GM18498 (cell line): Measurements from ENCODE around the gene FBN1.

Source experiments
- ATAC-seq: cut with Tn5 transposase; IDR thresholded peaks from one replicate; pipeline ENCODE4 v1.9.1; 2021; ENCODE audit warnings: mild to moderate bottlenecking, moderate library complexity; ENCODE audit not compliant: unreplicated experiment

FBN1 gene

GRCh38 chr15:48409623-48410022 lies 235.9 kb downstream of the FBN1 start:
- ATAC-seq = no peak

- ATAC-seq = no peak
These were observed 237.2 kb downstream of the FBN1 start for GRCh38 chr15:48408327-48408726.

DNA sequence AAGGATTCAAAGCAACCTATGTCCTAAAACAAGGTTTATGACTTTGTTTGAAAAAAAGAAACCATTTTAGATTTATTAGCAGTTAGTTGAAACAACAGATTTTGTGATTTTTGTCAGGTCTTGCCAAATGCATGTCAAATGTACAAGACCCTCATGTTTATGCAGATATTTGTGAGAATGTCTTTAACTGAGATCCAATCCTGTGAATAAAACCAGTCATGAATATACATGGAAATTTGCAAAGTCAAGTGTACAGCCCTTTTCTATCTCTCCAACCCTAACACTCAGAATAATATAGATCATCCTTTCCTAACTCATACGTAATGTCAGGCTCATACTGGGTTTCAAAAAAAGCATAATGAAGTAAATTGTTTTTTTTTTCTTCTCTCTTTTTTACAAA lies 237.9 kb downstream of the FBN1 start:
- no peak for ATAC-seq

DNA sequence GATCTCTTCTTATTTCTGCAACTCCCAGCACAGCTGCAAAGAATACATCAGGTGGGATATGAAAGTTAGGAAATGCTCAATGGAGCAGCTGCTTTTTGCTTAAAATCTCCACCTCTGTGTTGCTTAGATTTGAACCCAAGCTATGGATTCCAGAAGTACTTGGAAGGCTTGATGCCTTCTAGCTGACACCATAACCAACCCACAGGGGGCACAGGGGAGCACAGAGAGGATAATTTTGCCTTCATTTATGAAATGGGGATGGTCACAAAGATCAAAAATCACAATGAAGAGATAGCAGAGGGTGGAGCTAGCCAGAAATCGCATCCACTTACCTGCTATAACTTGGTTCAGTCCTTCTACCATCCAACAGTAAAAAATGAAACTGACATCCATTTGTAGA lies 238.6 kb downstream of the FBN1 start:
- ATAC-seq = no peak

- no peak for ATAC-seq
These were observed 239.1 kb downstream of the FBN1 start for GRCh38 chr15:48406266-48406891.

- no peak for ATAC-seq
These were observed 242.9 kb downstream of the FBN1 start for GRCh38 chr15:48402427-48403177.

DNA sequence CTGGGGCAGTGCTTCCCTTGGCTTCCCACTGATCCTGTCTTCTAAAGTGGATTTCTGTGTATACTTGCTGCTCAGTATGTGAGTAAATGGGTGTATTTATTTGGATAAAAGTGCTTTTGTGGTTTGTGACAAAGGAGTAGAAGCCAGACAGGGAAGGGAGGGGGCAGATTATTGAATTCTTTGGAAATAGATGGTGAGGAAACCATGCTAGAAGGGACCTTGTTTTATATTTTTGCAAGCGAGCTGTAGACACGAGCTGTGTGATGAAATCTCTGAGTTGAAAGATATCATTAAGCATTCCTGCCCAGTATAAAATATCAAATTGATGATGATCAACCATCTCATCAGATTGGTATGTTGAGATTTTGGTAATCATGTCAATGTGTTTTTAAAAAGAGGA lies 245.4 kb downstream of the FBN1 start:
- ATAC-seq = no peak

DNA sequence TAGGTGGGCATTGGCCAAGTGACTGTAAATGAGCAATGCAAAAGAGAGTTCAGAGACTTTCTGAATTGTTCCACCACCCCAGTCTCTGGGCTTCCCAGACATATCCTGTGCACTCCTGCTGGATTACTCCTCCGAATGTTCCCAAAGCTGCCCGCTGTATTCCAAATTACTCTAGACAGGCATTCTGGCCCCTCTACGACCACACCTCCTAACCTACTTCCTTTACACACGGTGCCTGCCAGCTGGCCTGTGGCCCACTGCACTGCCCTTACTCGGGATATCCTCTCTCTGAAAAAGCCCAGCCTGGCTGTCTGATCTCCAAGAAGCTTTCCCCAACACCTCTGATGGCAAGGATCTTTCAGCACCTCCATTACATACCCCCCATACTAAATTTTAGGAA lies 247.7 kb downstream of the FBN1 start:
- ATAC-seq = no peak

GRCh38 chr15:48396020-48396419 lies 249.5 kb downstream of the FBN1 start:
- ATAC-seq = no peak

GRCh38 chr15:48395521-48396011 lies 249.9 kb downstream of the FBN1 start:
- ATAC-seq = no peak

DNA sequence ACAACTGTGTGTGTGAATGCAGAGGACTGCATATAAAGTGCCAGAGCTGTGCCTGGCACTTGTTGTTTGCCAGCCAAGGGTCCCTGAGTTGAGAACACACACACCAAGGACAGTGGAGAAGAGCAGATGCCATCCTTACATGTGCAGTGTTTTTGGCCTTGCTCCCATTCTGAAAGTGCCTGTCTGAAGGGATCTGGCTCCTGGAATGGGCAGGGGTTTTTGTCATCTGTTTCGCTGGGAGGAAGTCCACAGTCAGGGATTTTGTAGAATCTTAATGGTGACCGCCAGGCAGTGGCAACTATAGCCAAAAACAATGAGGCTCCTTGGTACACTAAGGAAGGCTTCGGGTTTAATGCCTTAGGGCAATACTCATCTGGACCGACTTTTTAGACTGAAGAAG lies 250.5 kb downstream of the FBN1 start:
- ATAC-seq = no peak

DNA sequence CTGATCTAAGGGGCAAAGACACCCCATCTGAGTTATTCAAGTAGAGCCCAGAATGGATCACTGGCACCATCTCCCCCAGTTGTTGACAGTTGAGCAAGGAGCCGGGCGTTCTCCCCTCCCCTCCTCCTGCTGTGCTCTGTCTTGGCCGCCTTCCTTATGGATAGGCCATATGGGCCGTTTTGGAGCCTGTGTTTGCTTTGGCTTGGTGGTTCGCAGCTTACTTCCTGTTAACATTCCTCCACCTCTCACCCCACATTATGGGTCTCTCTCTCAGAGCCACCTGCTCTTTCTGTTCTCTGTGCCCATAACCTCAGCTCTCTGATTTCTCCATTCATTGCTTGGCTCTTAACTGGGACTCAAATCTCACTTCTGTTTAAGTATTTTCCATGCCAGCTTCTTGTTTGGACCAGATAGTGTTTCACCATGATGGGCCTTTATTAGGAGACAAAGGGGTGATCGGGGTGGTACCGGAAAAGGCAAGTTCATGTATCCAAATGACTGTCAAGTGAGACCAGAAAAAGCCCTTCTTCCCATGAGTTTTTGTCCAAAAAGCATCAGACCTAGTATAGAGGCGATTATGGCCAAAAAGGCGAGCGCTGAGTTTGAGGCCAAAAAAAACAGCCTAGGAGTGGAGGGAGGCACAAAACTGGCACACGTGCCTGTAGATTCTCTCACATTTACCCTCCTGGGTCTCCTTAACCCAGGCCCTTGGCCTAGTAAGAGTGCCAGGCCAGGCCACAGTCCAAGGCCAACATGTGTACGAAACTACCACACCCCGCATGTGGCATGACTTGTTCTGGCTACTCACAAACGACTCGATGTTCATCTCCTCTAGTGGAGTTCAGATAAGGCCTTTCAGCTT lies 251.6 kb downstream of the FBN1 start:
- no peak for ATAC-seq

DNA sequence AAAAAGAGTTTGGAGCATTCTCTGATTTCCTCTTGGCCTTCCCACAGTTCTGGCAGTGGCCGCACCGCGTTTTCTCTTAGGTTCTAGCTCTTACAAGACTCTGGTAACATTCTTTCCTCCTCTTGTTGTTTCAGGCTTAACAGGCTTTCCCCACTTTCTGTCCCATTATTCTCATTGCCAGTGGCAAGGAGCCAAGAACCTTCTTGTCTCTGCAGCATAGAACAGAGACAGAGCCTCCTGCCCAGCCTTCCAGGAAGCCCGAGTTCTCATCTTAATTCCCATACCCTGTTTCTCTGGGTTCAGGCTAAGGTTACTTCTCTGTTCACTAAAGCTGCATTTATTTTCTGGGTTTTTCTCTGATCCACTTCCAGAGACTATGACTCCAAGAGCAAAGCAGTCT lies 253.2 kb downstream of the FBN1 start:
- no peak for ATAC-seq

GRCh38 chr15:48391950-48392349 lies 253.6 kb downstream of the FBN1 start:
- no peak for ATAC-seq

- ATAC-seq = no peak
These were observed 255.8 kb downstream of the FBN1 start for GRCh38 chr15:48389691-48390143.

DNA sequence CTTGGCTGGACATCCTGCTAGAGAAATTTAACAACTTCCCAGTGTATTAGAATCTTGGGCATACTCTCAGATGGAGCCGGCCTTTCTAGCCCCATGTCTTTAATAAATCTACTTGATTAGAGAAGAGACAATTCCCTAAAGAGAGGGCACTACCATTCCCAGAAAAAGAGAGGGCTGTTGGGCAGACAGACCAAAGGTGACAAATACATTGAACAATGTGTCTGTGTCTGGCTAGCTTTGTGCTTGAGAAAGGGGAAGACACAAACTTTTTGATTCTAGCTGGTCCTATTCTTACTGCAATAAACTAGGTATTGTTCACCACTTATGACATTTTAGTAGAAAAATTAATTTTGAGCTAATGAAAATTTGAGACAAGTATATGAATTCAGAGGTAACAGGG lies 256.6 kb downstream of the FBN1 start:
- no peak for ATAC-seq

GRCh38 chr15:48388016-48388851 lies 257.3 kb downstream of the FBN1 start:
- ATAC-seq = no peak

DNA sequence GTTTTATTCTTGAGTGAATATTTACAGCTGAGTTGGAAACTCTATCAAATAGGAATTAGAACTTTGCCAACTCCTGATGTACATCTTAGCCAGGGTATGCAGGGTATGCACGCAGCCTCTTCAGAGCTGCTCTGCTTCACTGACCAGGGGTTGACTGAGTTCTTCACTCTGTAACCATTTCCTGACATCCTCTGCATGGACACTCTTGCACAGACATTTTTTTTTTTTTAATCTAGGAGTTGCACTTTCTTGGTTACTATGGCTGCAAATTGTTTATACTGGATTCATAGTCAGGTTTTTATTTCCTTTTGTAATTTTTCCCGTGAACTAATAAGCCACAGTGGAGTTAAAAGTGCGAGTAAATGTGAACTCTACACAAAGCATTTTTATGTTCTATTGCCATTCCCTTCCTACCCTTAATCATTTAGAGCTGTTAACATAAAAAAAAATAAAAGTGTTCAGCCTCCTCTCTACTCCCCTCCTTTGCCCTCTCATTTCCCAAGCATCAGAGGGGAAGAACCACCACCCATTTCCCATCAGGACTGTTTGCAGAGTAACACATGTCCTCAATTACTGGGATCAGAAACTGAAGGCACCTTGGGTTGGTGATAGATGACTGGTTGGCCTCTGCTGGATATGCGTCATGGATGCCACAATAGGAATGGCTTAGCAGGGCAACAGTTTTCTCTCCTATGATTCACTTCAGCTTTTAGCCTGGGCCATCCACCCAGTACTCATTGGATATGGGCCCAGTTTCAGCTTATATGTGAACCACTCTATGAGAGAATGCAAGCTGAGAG lies 260.3 kb downstream of the FBN1 start:
- ATAC-seq = no peak

- ATAC-seq = no peak
These were observed 260.9 kb downstream of the FBN1 start for GRCh38 chr15:48384616-48385015.

DNA sequence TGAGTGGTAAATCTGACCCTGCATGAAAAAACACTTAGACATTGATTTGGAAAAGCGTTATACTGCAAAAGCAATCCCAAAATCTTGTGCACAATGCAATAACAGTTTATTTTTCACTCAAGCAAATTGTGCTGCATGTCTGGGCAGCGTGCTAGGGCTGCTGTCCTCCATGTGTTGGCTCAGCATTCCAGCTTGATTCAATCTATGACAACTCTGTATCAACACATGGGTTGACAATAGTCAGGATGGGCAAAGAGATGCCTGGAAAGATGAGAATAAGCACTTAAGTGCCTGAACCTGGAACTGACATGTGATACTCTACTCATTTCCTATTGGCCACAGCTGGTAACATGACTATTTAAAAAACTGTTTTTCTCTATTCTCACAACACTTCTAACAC lies 262.5 kb downstream of the FBN1 start:
- ATAC-seq = no peak
